T-helper 1 cell treated with Interleukin-12 subunit alpha and Interleukin-12 subunit beta and Interleukin-4 antibody, amounts not matched to agents 30 μg/mL and 1 μg/mL, for 36 hours (primary cell): ENCODE results near the gene AKR1E2.

ENCODE experiments used
- H3K27ac Mint-ChIP-seq: one replicate; pipeline ENCODE4 v1.8.0; 2021; ENCODE audit warnings: mild to moderate bottlenecking, mixed read lengths
- H3K27me3 Mint-ChIP-seq: one replicate; pipeline ENCODE4 v1.8.0; 2021; ENCODE audit warnings: low read depth, mixed read lengths
- H3K36me3 Mint-ChIP-seq: one replicate; pipeline ENCODE4 v1.8.0; 2021; ENCODE audit warnings: low read depth, mixed read lengths
- H3K4me1 Mint-ChIP-seq: one replicate; pipeline ENCODE4 v1.8.0; 2021; ENCODE audit warnings: low read depth, mixed read lengths
- H3K4me3 Mint-ChIP-seq: one replicate; pipeline ENCODE4 v1.8.0; 2021; ENCODE audit warnings: mild to moderate bottlenecking, moderate library complexity, mixed read lengths
- H3K9me3 Mint-ChIP-seq: one replicate; pipeline ENCODE4 v1.8.0; 2021; ENCODE audit warnings: mixed read lengths

The AKR1E2 gene

DNA sequence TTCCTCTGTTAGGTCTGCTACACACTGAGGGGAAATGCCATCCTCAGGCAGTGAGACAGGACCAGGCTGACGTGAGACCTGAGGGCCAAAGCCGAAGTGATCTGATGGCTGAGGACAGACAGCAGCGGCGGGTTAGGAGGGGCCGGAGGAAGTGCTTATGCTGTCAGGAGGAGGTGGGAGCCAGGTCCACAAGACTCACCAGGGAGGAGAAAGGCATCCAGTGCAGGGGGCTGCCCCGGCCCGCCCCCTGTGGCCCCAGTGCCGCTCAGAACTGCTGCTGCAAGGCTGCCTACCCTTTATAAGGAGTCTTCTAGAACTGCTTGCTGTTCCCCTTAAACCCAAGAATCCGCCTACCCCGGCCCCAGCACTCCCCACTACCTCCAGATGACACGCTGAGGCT lies 19.8 kb downstream of the AKR1E2 start:
- no peak overlapping the region for H3K4me3 Mint-ChIP-seq
- H3K4me1 Mint-ChIP-seq, result peaks cover 13% of the 10 kb centered on the region
- H3K36me3 Mint-ChIP-seq, result peaks cover 8% of the 10 kb centered on the region
- H3K27ac Mint-ChIP-seq, result no peak overlapping the region
- H3K9me3 Mint-ChIP-seq, result no peaks in the 10 kb centered on the region
- H3K27me3 Mint-ChIP-seq, result no peaks in the 10 kb centered on the region

- Mint-ChIP-seq H3K36me3 (peaks cover 8% of the 10 kb centered on the region), H3K27me3 (no peaks in the 10 kb centered on the region), H3K27ac (no peak overlapping the region), H3K4me3 (no peak overlapping the region), H3K4me1 (peaks cover 13% of the 10 kb centered on the region), H3K9me3 (no peaks in the 10 kb centered on the region)
Observed at GRCh38 chr10:4846775-4847174, 20.8 kb downstream of the AKR1E2 start.

DNA sequence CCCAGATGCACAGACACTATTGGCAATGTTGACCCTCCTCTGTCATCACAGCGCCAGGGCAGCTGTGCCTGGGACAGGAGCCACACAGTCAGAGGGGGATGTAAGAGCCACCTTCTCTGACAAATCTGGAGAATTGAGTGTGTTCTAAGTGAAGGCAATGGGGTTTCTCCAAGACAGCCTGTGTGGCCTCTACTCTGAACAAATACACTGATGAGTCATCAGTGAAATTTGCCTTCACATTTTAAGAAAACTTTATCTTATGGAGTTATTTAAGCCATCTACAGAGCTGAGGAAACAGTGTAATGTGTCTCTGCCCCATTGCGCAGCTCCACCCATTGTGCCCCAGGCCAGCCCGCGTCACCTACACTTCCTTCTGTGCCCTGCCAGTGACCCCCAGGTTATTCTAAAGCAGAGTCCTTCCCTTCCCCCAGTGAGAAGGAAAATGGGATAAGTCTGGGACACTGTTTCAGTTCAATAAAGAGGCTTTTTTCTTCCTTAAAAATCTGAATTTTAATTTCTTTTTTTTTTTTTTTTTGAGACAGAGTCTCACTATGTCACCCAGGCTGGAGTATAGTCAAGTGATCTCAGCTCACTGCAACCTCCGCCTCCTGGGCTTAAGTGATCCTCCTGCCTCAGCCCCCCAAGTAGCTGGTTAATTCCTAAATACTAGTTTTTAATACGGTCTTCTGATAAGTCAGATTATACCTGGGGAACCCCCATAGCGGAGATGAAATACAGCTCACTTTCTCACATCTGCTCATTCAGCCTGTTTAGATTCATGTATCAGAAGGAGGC lies 21.8 kb downstream of the AKR1E2 start:
- Mint-ChIP-seq H3K36me3 (peaks cover 8% of the 10 kb centered on the region), H3K4me1 (peaks cover 12% of the 10 kb centered on the region), H3K27ac (no peak overlapping the region), H3K27me3 (no peaks in the 10 kb centered on the region), H3K9me3 (no peaks in the 10 kb centered on the region), H3K4me3 (no peak overlapping the region)

GRCh38 chr10:4848356-4849041 lies 22.5 kb downstream of the AKR1E2 start:
- peaks cover 12% of the 10 kb centered on the region for H3K4me1 Mint-ChIP-seq
- H3K4me3 Mint-ChIP-seq, result no peak overlapping the region
- no peaks in the 10 kb centered on the region for H3K27me3 Mint-ChIP-seq
- no peak overlapping the region for H3K27ac Mint-ChIP-seq
- peaks cover 8% of the 10 kb centered on the region for H3K36me3 Mint-ChIP-seq
- no peaks in the 10 kb centered on the region for H3K9me3 Mint-ChIP-seq

GRCh38 chr10:4849042-4849402 lies 23.0 kb downstream of the AKR1E2 start:
- Mint-ChIP-seq H3K4me1 (peaks cover 12% of the 10 kb centered on the region), H3K27ac (no peak overlapping the region), H3K9me3 (no peaks in the 10 kb centered on the region), H3K36me3 (peaks cover 7% of the 10 kb centered on the region), H3K27me3 (no peaks in the 10 kb centered on the region), H3K4me3 (no peak overlapping the region)

DNA sequence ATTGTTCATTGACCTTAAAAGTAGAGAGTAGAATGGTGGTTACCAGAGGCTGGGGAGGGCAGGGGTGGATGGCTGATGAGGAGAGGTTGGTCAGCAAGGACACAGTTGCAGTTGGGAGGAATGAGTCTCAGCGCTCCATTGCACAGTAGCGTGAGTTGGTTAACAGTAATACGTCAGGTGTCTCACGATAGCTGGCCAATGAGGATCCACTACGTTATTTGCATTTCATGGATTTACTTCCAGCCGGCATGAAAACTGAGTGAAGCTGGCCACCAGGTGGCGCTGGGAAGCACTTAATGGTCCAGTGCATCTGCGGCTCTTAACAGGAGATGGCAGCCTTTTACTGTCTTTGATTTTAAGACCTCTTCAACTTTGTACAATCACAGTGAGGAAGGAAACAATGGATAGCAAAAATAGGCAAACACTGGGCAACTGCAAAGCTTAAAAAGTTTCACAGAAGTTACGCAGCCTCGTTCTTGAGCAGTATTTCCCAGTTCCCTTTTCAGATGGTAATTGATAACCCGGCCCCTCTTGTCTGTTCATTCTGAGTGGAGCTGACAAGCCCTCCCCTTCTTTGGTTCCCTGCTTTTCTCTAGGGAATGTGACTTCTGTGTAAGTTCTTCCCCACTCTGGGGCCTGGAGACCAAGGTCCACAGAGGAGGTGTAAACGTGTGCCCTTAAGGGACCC lies 23.7 kb downstream of the AKR1E2 start:
- Mint-ChIP-seq H3K4me3 (no peak overlapping the region), H3K27ac (peak overlapping the region; percentile 66)

DNA sequence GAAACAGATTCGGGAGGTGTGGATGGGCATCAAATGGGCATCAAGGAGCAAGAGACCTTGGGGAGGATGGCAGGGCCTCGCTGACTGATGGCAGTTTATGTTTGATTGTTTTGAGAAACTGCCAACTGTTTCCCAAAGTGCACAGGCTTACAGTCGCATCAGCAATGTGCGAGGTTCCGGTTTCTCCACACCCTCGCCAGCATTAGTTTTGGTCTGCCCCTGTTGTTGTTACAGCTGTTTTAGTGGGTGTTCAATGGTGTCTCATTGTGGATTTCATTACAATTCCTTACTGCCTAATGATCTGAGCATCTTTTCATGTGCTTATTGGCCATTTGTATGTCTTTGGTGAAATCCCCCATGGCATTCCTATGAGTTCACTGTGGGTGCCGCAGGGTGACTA lies 24.4 kb downstream of the AKR1E2 start:
- Mint-ChIP-seq H3K4me3 (no peak overlapping the region), H3K36me3 (peaks cover 5% of the 10 kb centered on the region)

More for the DNA sequence above, 23.7 kb downstream of the AKR1E2 start:
- no peaks in the 10 kb centered on the region for H3K9me3 Mint-ChIP-seq
- peaks cover 12% of the 10 kb centered on the region for H3K4me1 Mint-ChIP-seq
- no peaks in the 10 kb centered on the region for H3K27me3 Mint-ChIP-seq
- peaks cover 5% of the 10 kb centered on the region for H3K36me3 Mint-ChIP-seq

GRCh38 chr10:4851176-4851575 lies 25.2 kb downstream of the AKR1E2 start:
- peaks cover 12% of the 10 kb centered on the region for H3K4me1 Mint-ChIP-seq
- no peak overlapping the region for H3K4me3 Mint-ChIP-seq
- H3K27ac Mint-ChIP-seq, result no peak overlapping the region
- H3K27me3 Mint-ChIP-seq, result no peaks in the 10 kb centered on the region
- no peaks in the 10 kb centered on the region for H3K9me3 Mint-ChIP-seq
- peaks cover 5% of the 10 kb centered on the region for H3K36me3 Mint-ChIP-seq

More for the DNA sequence above, 24.4 kb downstream of the AKR1E2 start:
- Mint-ChIP-seq H3K27ac (no peak overlapping the region), H3K9me3 (no peaks in the 10 kb centered on the region), H3K27me3 (no peaks in the 10 kb centered on the region), H3K4me1 (peaks cover 12% of the 10 kb centered on the region)

DNA sequence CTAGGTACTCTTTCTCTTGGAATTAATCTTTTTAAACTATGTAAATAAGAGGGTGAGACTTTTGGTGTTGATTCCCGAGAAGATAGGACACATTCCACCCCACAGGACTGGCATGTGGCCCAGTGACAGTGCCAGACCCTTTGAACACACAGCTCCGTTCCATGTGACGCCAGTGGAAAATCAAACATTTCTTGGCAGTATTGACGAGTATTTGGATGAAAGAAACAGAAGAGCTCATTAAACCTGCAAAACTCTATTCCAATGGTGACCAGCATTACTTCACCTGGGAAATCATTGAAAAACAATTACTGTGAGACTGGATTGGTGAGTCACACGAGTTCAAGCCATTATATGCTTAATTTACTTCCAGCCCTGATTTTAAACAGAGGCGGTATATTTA lies 25.8 kb downstream of the AKR1E2 start:
- H3K4me3 Mint-ChIP-seq, result no peak overlapping the region
- peaks cover 5% of the 10 kb centered on the region for H3K36me3 Mint-ChIP-seq
- peaks cover 12% of the 10 kb centered on the region for H3K4me1 Mint-ChIP-seq
- no peak overlapping the region for H3K27ac Mint-ChIP-seq
- H3K27me3 Mint-ChIP-seq, result no peaks in the 10 kb centered on the region
- H3K9me3 Mint-ChIP-seq, result no peaks in the 10 kb centered on the region

- no peaks in the 10 kb centered on the region for H3K9me3 Mint-ChIP-seq
- no peak overlapping the region for H3K27ac Mint-ChIP-seq
- peaks cover 7% of the 10 kb centered on the region for H3K27me3 Mint-ChIP-seq
- H3K4me1 Mint-ChIP-seq, result peaks cover 2% of the 10 kb centered on the region
- H3K4me3 Mint-ChIP-seq, result no peak overlapping the region
- H3K36me3 Mint-ChIP-seq, result peaks cover 2% of the 10 kb centered on the region
Observed at GRCh38 chr10:4865945-4866661, 40.1 kb downstream of the AKR1E2 start.

DNA sequence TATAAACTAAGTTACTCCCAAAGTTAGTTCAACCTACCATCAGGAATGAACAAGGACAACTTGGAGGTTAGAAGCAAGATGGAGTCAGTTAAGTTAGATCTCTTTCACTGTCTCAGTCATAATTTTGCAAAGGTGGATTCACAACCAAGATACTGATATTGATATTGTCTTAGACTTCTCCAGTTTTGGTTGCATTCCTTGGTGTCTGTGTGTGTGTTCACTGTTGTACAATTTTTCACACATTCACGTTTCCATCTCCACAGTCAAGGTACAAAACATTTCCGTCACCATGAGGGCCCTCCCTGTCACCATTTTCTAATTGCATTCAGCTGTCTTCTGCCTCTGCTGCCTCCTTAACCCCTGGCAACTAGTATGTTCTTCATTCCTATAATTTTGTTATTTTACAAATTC lies 41.1 kb downstream of the AKR1E2 start:
- Mint-ChIP-seq H3K4me3 (no peak overlapping the region), H3K27me3 (peaks cover 7% of the 10 kb centered on the region), H3K27ac (no peak overlapping the region), H3K4me1 (peaks cover 2% of the 10 kb centered on the region), H3K36me3 (peaks cover 2% of the 10 kb centered on the region), H3K9me3 (no peaks in the 10 kb centered on the region)

- H3K36me3 Mint-ChIP-seq, result peaks cover 2% of the 10 kb centered on the region
- no peak overlapping the region for H3K27ac Mint-ChIP-seq
- H3K9me3 Mint-ChIP-seq, result no peaks in the 10 kb centered on the region
Observed at GRCh38 chr10:4867520-4868356, 41.7 kb downstream of the AKR1E2 start.

DNA sequence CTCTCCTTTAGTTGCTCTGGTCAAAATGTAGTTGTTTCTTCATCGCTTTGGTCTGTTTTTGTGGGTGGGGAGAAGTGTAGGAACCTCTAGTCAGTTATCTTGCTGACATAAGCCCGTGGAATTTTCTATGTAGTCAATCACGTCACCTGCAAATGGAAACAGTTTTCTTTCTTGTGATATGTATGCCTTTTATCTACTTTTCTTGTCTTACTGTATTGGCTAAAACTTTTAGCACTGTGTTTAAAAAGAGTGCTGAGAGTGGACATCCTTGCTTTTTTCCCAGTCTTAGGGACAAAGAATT lies 42.3 kb downstream of the AKR1E2 start:
- Mint-ChIP-seq H3K36me3 (peaks cover 2% of the 10 kb centered on the region), H3K9me3 (no peaks in the 10 kb centered on the region), H3K4me3 (no peak overlapping the region), H3K4me1 (peaks cover 2% of the 10 kb centered on the region), H3K27me3 (peaks cover 7% of the 10 kb centered on the region), H3K27ac (no peak overlapping the region)

More at GRCh38 chr10:4867520-4868356, 41.7 kb downstream of the AKR1E2 start:
- H3K4me1 Mint-ChIP-seq, result peaks cover 2% of the 10 kb centered on the region
- H3K27me3 Mint-ChIP-seq, result peaks cover 7% of the 10 kb centered on the region
- H3K4me3 Mint-ChIP-seq, result no peak overlapping the region

GRCh38 chr10:4882704-4883078 lies 56.7 kb downstream of the AKR1E2 start:
- no peak overlapping the region for H3K4me3 Mint-ChIP-seq
- H3K27me3 Mint-ChIP-seq, result no peaks in the 10 kb centered on the region
- no peak overlapping the region for H3K27ac Mint-ChIP-seq
- no peaks in the 10 kb centered on the region for H3K36me3 Mint-ChIP-seq
- peaks cover 6% of the 10 kb centered on the region for H3K4me1 Mint-ChIP-seq
- no peaks in the 10 kb centered on the region for H3K9me3 Mint-ChIP-seq
